NCI-H2029 treated with DMSO at 0.1 percent for 48 hours (cell line): Measurements from ENCODE around the gene DROSHA.
"Not testable (repeated sequence)": the region's sequence is repeated elsewhere in the genome, so short reads cannot be mapped to it uniquely, and the experiment has no call there.

ENCODE experiments used
- DNase-seq: peaks from one replicate; lab custom pipeline; 2025; lab: John Stamatoyannopoulos, UW

The DROSHA gene, protein sequence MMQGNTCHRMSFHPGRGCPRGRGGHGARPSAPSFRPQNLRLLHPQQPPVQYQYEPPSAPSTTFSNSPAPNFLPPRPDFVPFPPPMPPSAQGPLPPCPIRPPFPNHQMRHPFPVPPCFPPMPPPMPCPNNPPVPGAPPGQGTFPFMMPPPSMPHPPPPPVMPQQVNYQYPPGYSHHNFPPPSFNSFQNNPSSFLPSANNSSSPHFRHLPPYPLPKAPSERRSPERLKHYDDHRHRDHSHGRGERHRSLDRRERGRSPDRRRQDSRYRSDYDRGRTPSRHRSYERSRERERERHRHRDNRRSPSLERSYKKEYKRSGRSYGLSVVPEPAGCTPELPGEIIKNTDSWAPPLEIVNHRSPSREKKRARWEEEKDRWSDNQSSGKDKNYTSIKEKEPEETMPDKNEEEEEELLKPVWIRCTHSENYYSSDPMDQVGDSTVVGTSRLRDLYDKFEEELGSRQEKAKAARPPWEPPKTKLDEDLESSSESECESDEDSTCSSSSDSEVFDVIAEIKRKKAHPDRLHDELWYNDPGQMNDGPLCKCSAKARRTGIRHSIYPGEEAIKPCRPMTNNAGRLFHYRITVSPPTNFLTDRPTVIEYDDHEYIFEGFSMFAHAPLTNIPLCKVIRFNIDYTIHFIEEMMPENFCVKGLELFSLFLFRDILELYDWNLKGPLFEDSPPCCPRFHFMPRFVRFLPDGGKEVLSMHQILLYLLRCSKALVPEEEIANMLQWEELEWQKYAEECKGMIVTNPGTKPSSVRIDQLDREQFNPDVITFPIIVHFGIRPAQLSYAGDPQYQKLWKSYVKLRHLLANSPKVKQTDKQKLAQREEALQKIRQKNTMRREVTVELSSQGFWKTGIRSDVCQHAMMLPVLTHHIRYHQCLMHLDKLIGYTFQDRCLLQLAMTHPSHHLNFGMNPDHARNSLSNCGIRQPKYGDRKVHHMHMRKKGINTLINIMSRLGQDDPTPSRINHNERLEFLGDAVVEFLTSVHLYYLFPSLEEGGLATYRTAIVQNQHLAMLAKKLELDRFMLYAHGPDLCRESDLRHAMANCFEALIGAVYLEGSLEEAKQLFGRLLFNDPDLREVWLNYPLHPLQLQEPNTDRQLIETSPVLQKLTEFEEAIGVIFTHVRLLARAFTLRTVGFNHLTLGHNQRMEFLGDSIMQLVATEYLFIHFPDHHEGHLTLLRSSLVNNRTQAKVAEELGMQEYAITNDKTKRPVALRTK (N-terminal part only)

GRCh38 chr5:31531888-31532547, at the start of gene DROSHA, which contains the start of gene C5orf22:
Gene DROSHA, minus strand, starts transcription at chr5:31532093. Its CDS starts 3,034 bp downstream, at chr5:31529059.
Gene C5orf22, plus strand, starts transcription at chr5:31532301. Its CDS starts 92 bp downstream, at chr5:31532393.
- peak; percentile 91 for DNase-seq

DNA sequence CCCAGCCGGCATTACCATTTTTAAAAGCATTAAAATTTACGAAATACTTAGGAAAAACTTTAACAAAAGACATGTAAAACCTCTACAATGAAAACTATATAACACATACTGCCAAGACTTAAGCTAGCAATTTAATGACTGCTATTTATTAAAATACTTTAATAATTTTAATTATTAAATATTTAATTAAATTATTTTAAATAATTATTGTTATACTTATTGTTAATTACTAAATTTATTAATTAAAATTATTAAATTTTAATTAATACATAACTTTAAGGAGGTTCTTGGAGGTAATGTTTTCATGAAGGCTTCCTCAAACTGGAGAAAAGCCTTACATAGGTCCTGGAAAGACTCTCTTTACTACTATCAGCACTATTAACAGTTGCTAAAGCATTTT, 47.7 kb upstream of the DROSHA start:
- no peak for DNase-seq

- no peak for DNase-seq
Measured at GRCh38 chr5:31577438-31577837, 45.5 kb upstream of the DROSHA start.

DNA sequence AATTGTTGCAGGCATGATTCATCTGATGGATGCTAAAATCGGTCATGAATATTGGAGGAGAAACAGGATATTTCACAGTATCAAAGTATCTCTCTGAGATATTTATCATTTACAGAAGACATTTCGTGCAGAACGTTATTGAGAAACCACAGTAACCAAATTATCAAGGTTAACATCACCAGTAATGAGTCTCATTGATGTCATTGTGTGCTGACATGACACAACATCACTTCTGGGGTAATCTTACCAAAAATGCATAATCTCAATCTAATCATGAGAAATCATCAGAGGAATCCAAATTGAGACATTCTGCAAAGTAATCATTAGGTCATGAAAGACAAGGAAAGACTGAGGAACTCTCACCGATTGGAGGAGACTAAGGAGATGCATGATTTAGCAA, 42.9 kb upstream of the DROSHA start:
- no peak for DNase-seq

DNA sequence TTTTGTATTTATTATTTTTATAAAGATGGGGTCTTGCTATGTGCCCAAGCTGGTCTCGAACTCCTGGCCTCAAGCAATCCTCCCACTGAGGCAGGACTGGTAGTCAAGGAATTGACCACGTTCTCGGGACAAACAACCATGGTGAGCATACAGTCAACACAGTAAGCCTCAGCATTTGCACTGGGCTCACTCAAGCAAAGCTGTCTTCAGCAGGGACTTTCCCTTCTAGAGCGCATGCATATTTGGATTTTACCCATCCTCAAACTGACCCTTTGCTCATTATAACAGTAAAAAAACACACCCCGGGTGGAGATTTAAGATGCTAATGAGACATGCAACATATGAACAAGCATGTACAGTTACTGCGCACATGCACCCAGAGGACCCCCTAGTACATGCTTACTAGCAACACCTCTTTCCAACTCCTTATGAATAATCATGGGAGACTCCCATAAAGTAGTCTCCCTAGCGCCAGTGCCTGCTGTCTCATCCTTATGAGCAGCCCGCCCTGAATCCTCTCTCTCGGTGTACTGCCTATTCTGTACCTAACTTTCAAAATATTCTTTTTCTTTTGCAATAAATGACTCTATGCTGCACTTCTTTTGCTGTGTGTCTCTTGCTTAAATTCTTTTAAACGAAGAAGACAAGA, 41.7 kb upstream of the DROSHA start:
- DNase-seq: no peak

GRCh38 chr5:31569068-31569467, 37.2 kb upstream of the DROSHA start:
- no peak for DNase-seq

GRCh38 chr5:31568302-31568835, 36.5 kb upstream of the DROSHA start:
- DNase-seq: no peak

- not testable (repeated sequence) for DNase-seq
Measured at GRCh38 chr5:31566362-31566761, 34.5 kb upstream of the DROSHA start.

- DNase-seq: no peak
Measured at GRCh38 chr5:31563216-31563615, 31.3 kb upstream of the DROSHA start.

- no peak for DNase-seq
Measured at GRCh38 chr5:31561946-31562345, 30.1 kb upstream of the DROSHA start.

- DNase-seq: no peak
Measured at GRCh38 chr5:31559942-31560341, 28.0 kb upstream of the DROSHA start.

GRCh38 chr5:31556461-31556860, 24.6 kb upstream of the DROSHA start:
- no peak for DNase-seq

DNA sequence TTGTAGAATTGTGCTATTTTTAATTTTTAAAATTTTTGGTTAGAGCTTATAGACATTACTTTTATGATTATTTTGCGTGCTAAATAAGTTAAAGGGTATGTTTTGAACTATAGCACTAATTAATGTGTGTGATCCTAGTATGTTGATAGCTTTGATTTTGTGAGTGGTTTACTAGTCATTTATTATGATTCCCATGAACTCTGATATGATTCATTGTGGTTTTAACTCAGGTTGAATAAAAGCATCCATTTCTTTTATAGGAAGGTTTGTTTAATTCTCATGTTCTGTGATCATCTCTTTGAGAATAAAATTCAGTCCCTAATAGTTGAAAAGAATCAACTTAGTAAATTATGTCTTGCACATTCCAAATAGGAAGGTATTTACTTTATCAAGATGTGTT, 22.7 kb upstream of the DROSHA start:
- no peak for DNase-seq

DNA sequence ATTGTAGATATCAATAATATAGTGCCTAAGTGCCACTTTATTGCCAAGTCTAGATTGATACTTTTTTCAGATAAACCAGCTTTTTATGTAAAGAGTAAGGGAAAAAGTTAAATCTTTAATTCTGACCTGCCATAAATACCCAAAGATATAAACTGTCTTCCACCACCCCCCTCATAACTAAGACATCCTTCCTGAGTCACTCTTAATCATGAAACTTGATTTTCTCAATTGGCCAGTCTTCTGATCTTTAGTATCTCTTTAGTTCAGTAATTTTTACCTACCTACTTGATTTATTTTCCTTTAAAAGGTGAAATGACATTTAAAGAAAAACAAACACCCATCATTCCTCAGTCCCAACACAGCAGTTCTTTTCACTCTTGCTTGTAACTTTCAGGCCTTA, 22.0 kb upstream of the DROSHA start:
- no peak for DNase-seq

DNA sequence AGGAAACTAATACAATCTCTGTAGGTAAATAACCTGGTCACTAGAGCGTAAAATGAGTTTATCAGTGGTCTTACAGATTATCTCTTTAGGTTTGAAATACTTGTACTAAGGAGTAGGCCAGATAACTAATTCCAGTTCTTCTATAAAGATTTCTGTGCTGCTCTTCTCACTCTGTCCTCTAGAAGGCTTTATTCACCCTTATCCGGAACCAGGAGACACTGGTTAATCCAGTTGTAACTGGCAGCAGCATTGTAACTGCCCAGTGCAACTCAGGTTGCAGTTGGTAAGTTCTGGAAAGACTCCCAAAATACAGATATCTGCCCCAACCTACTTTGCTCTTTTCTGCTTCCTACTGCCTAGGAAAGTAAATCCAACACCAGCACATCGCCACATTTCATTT, 20.0 kb upstream of the DROSHA start:
- DNase-seq: no peak

DNA sequence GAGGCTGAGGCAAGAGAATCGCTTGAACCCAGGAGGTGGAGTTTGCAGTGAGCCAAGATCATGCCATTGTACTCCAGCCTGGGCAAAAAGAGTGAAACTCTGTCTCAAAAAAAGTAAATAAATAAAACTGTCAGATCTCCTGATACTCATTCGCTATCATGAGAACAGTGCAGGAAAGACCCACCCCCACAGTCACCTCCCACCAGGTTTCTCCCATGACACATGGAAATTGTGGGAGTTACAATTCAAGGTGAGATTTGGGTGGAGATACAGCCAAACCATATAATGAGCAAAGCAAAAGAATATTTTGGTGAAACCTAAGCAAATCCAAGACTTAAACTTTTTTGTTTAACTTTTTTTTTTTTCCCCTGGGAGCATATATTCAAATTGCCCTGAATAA, 17.2 kb upstream of the DROSHA start:
- DNase-seq: not testable (repeated sequence)

GRCh38 chr5:31537851-31538250, 6.0 kb upstream of the DROSHA start:
- no peak for DNase-seq

- no peak for DNase-seq
Measured at GRCh38 chr5:31537349-31537748, 5.5 kb upstream of the DROSHA start.

DNA sequence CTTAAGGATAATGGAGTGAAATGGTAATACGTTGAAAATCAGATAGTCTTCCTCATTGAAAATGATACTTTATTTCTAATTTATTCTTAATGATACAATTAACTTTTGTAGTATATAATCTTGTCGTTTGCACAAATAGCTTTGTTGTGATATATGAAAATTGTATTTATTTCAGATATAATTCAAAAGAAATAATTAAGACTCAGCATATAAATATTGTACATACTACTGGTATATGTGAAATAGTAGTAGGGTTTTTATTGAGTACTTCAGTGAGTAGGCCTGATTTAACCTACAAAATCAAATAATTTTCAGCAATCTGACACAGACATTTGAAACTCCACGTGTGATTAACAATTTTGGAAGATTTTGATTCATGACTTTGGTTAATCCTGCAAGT, 5.0 kb upstream of the DROSHA start:
- no peak for DNase-seq

GRCh38 chr5:31534527-31535046, 2.7 kb upstream of the DROSHA start:
- no peak for DNase-seq

GRCh38 chr5:31531543-31531887, 378 bp downstream of the DROSHA start:
- DNase-seq: no peak
